Fibroblast of lung (primary cell): ENCODE data around the gene OTUD7B. TPM values are rescaled to one million over a fixed set of nuclear protein-coding genes. Genes with fewer than 3 reads are reported as not detected.

Source experiments
- DNase-seq, 2 donors: peaks; one replicate each; pipeline versions ENCODE4 v3.0.0 to v3.0.0-alpha.2; 2010; ENCODE audit warnings: low read depth in 2 of 2
- H2AFZ ChIP-seq: 2 replicates; pipeline ENCODE4 v1.5.1; 2012; ENCODE audit warnings: low read length, control low read depth, inconsistent platforms
- H3K27ac ChIP-seq: 2 replicates; pipeline ENCODE4 v1.5.1; 2011; ENCODE audit warnings: low read length, control low read depth; ENCODE audit not compliant: insufficient read depth
- H3K27me3 ChIP-seq: 2 replicates; pipeline ENCODE4 v1.5.1; 2011; ENCODE audit warnings: mild to moderate bottlenecking, low read length; ENCODE audit not compliant: control insufficient read depth, insufficient read depth
- H3K36me3 ChIP-seq: 2 replicates; pipeline ENCODE4 v1.5.1; 2011; ENCODE audit warnings: low read length; ENCODE audit not compliant: control insufficient read depth, insufficient read depth
- H3K4me1 ChIP-seq: 2 replicates; pipeline ENCODE4 v1.5.1; 2011; ENCODE audit warnings: low read length; ENCODE audit not compliant: control insufficient read depth, insufficient read depth; ENCODE audit errors: extremely low read depth
- H3K4me2 ChIP-seq: 2 replicates; pipeline ENCODE4 v1.5.1; 2011; ENCODE audit warnings: low read length, control low read depth; ENCODE audit not compliant: insufficient read depth; ENCODE audit errors: extremely low read depth
- H3K4me3 ChIP-seq, 4 experiments: fragments of 200-600 bp in 1 of 4; sonication (generic) in 1 of 4; replicated peaks in 1 of 4; 2 replicates each; pipeline ENCODE4 v1.5.1; 2011 to 2016; ENCODE audit warnings: low read length in 4 of 4, low read depth in 3 of 4, mild to moderate bottlenecking in 3 of 4, control low read depth in 2 of 4, inconsistent platforms in 1 of 4, mixed read lengths in 1 of 4; ENCODE audit not compliant: insufficient read depth in 1 of 4; ENCODE audit errors: control extremely low read depth in 1 of 4
- H3K79me2 ChIP-seq: 2 replicates; pipeline ENCODE4 v1.5.1; 2012; ENCODE audit warnings: mild to moderate bottlenecking, low read length, inconsistent platforms; ENCODE audit not compliant: control insufficient read depth, insufficient read depth
- H3K9ac ChIP-seq: 2 replicates; pipeline ENCODE4 v1.5.1; 2011; ENCODE audit warnings: mild to moderate bottlenecking, low read length, control low read depth; ENCODE audit not compliant: insufficient read depth
- H3K9me3 ChIP-seq: 2 replicates; pipeline ENCODE4 v1.5.1; 2012; ENCODE audit warnings: low read depth, low read length; ENCODE audit not compliant: control insufficient read depth, insufficient read depth
- H4K20me1 ChIP-seq: 2 replicates; pipeline ENCODE4 v1.5.1; 2011; ENCODE audit warnings: low read length; ENCODE audit not compliant: control insufficient read depth, insufficient read depth; ENCODE audit errors: extremely low read depth
- CTCF ChIP-seq, 2 donors: IDR thresholded peaks in 1 of 2; conservative IDR thresholded peaks in 1 of 2; 1 replicate in 1 of 2; 2 replicates in 1 of 2; pipeline ENCODE4 v1.5.1; 2011 to 2012; ENCODE audit warnings: low read length in 2 of 2, control low read depth in 1 of 2, inconsistent platforms in 1 of 2, low read depth in 1 of 2, mild to moderate bottlenecking in 1 of 2
- EZH2 ChIP-seq: IDR thresholded peaks from 2 replicates; pipeline ENCODE4 v1.5.1; 2012; ENCODE audit warnings: low read length, control low read depth, mild to moderate bottlenecking; ENCODE audit errors: missing control alignments
- polyA plus RNA-seq, 2 donors: library from polyadenylated mRNA; depleted of rRNA in 1 of 2; stranded (reverse) in 1 of 2; unstranded in 1 of 2; fragments of >200 nt; gene quantifications; 2 replicates each; pipeline ENCODE4 v1.2.1, GENCODE V29; 2011 to 2012; ENCODE audit warnings: missing spikeins in 1 of 2
- total RNA-seq: library from RNA; depleted of rRNA; stranded (reverse); fragments of >200 nt; gene quantifications from 2 replicates; pipeline ENCODE4 v1.2.1, GENCODE V29; 2014

The OTUD7B gene
- total and polyA plus RNA-seq, 2 donors (not counting 1 experiment from before 2014, with no cell fraction given): 10.1 to 17.3 TPM

- Histone ChIP-seq H3K9me3 (no peaks in the 10 kb centered on the region), H3K4me3 (no peak overlapping the region), H4K20me1 (no peaks in the 10 kb centered on the region), H2AFZ (no peak overlapping the region), H3K27ac (no peak overlapping the region), H3K36me3 (peaks cover 12% of the 10 kb centered on the region), H3K9ac (no peak overlapping the region), H3K4me1 (no peaks in the 10 kb centered on the region), H3K4me2 (no peak overlapping the region), H3K79me2 (no peaks in the 10 kb centered on the region), H3K27me3 (no peaks in the 10 kb centered on the region)
- no peak for DNase-seq
- no peak for TF ChIP-seq EZH2
- no peak for TF ChIP-seq CTCF (conservative IDR thresholded peaks at IDR 0.05 in 1 of 2, IDR thresholded peaks at IDR 0.05 in 1 of 2; ENCODE audit: low read depth in 1 of 2, low read length in 2 of 2)
Measured at GRCh38 chr1:149906570-149907075, 103.9 kb downstream of the OTUD7B start.

GRCh38 chr1:149903836-149904491 lies 106.6 kb downstream of the OTUD7B start:
- Histone ChIP-seq H2AFZ (no peak overlapping the region), H3K36me3 (peaks cover 8% of the 10 kb centered on the region), H3K27me3 (no peaks in the 10 kb centered on the region), H4K20me1 (no peaks in the 10 kb centered on the region), H3K4me2 (no peak overlapping the region), H3K9me3 (no peaks in the 10 kb centered on the region), H3K4me1 (no peaks in the 10 kb centered on the region), H3K4me3 (no peak overlapping the region), H3K9ac (no peak overlapping the region), H3K79me2 (no peaks in the 10 kb centered on the region), H3K27ac (no peak overlapping the region)
- no peak for DNase-seq
- TF ChIP-seq CTCF (conservative IDR thresholded peaks at IDR 0.05 in 1 of 2, IDR thresholded peaks at IDR 0.05 in 1 of 2; ENCODE audit: low read depth in 1 of 2, low read length in 2 of 2) (no peak), EZH2 (no peak)

GRCh38 chr1:149899460-149900284 lies 110.9 kb downstream of the OTUD7B start, which contains the start of gene BOLA1:
BOLA1 (plus strand) TSS chr1:149899568; CDS start chr1:149900060, 492 bp downstream.
- Histone ChIP-seq H2AFZ (peak within 1 kb of the TSS; percentile 90), H3K79me2 (no peaks in the 10 kb centered on the region), H3K36me3 (peaks cover 2% of the 10 kb centered on the region), H3K4me3 (peak within 1 kb of the TSS; percentile 46 to 76 (median 58)), H3K27me3 (no peaks in the 10 kb centered on the region), H3K9me3 (no peaks in the 10 kb centered on the region), H3K4me1 (no peaks in the 10 kb centered on the region), H3K27ac (peak within 1 kb of the TSS; percentile 80), H3K4me2 (peak within 1 kb of the TSS; percentile 84), H3K9ac (peak within 1 kb of the TSS; percentile 72), H4K20me1 (no peaks in the 10 kb centered on the region)
- peak; percentile 90 to 91 for DNase-seq
- TF ChIP-seq EZH2 (no peak), CTCF (conservative IDR thresholded peaks at IDR 0.05 in 1 of 2, IDR thresholded peaks at IDR 0.05 in 1 of 2; ENCODE audit: low read depth in 1 of 2, low read length in 2 of 2) (no peak)
